ENCODE results near the gene HUNK.

The HUNK gene

GRCh38 chr21:31898933-31899630, 26.3 kb downstream of the HUNK start:
- DNase-seq: no peak

DNA sequence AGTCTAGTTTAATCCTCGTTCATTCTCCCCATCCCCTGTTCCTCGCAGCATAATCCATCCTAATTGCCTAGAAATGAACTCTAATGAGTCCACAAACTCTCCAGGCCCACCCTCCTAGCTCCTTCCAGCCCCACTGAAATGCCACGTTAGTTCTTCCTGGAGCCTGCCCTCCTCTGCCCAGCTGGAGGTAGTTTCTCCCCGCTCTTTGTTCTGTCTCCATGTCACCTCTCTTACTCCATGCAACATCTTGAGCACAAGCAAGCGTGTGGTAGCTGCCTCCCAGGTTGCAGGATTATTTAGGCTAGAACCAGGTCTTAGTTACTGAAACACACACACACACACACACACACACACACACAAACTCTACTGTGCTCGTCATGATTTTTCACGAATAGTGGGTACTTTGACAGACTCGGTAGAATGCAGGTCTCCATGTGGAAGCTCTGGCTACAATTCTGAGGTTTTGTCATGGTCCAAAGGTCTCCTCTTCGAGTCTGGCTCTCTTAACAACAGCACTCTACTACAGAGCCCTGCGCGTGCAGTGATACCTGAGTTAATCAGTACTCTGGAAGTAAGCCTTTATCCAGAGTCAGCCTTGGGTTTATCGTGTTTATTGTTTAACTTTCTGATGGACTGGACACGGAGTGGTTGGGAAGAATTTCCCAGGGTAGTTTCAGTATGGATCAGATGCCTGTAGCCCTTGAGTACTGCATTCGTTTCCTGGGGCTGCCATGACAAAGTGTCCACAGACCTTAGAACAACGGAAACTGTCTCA, 27.5 kb downstream of the HUNK start:
- DNase-seq: no peak

GRCh38 chr21:31901315-31901714, 28.5 kb downstream of the HUNK start:
- DNase-seq: no peak

- no peak for DNase-seq
Measured at GRCh38 chr21:31902438-31902837, 29.6 kb downstream of the HUNK start.

GRCh38 chr21:31903896-31904295, 31.1 kb downstream of the HUNK start:
- no peak for DNase-seq

DNA sequence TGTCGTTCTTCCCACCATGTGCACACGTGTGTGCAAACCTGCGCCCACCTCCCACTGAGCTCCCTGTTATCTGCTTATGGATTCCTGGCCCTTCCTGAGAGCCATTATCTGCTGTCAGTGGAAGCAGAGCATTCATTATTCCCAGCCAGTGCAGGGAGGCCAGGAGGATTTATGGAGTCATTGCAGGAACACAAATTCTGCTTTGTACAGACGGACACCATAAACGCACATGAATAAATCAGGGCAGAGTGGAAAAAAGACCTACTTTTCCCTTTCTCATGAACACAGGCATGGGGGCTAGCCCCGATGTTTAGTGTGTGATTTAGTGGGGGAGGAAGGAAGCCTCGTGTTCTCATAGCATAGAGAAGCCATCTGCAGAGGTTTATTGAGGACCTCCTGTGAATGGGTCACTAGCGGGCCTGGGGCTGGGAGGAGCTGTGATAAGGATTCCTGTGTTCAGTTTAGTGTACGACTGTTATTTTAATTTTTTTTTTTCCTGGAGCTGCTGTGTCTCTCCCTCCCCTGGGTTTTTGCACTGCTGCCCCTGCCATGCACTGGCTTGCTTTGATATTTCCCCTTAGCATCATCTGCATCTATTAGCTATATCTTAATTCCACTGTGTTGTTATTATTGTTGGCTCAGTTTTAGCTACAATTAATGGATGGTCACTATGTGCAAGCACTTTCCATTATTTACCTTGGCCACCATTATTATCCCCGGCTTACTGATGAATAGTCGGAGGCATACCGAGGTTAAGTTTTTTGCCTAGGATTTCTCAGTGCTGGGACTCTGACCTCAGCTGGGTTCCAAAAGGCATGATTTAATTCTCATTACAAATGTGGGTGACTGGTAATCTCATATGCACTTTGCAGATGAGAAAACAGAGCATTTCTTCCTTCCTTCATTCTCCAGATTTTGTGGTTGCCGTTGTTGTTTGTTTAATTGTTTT, 33.0 kb downstream of the HUNK start:
- DNase-seq: no peak

GRCh38 chr21:31908106-31909031, 35.5 kb downstream of the HUNK start:
- no peak for DNase-seq

GRCh38 chr21:31909153-31910073, 36.6 kb downstream of the HUNK start:
- DNase-seq: no peak

- DNase-seq: no peak
Measured at GRCh38 chr21:31910074-31910470, 37.3 kb downstream of the HUNK start.

DNA sequence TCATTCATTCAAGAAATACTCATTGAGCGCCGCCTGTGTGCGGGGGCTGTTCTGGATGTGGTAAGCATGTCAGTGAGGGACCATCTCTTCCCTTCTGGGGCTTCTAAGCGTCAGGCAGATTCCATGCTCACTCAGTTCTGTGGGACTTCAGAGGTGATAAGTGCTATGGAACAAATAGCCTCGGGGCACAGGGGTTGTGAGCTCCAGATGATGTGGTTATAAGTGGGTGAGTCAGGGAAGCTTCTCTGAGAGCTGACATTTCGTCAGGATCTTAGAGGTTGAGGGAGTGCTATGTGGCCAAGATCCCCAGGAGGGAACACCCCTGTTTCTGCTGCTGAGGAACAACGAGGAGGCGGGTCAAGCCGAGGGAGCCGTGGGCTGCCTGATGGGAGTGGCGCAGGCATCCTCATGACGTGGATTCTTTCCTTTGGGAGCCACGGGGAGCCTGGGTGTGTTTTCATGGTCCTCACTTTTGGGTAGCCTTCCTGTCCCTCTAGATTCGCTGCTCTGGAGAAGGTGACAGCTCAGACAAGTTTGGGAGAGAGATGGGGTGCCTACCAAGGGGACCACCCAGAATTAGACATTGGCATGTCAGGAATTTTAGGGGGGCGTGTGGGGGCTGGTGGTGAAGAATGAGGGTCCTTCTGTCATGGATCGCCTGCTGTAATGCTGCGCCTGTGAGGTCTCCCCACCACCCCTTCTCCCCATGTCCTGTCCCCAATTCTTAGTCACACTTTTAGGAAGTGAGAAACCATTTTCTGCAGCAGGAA, 38.5 kb downstream of the HUNK start:
- DNase-seq: no peak

DNA sequence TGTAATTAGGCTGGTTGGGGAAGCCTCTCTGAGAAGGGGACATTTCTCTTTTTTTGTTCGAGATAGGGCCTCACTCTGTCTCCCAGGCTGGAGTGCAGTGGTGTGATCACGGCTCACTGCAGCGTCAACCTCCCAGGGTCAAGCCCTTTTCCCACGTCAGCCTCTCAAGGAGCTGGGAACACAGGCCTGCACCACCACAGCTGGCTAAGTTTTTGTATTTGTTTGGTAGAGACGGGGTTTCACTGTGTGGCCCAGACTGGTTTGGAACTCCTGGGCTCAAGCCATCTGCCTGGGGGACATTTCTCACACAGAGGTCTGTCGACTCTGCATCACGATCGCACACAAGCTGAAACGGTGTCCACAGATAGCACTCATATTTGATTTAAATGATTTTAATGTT, 39.7 kb downstream of the HUNK start:
- DNase-seq: no peak

- no peak for DNase-seq
Measured at GRCh38 chr21:31913182-31913608, 40.4 kb downstream of the HUNK start.

DNA sequence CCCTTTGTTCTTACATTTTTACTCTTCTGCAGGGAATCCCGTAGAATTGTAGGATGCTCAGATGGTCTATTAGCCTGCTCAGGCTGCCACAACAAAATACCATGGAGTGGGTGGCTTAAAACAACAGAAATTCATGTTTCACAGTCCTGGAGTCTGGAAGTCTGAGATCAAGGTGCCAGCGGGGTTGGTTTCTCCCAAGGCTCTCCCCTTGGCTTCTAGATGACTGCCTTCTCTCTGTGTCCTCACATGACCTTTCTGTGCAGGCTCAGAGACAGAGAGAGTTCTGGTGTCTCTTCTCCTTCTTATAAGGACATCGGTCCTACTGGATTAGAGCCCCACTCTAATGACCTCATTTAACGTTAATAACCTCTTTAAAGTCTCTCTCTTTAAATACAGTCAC, 41.7 kb downstream of the HUNK start:
- no peak for DNase-seq

DNA sequence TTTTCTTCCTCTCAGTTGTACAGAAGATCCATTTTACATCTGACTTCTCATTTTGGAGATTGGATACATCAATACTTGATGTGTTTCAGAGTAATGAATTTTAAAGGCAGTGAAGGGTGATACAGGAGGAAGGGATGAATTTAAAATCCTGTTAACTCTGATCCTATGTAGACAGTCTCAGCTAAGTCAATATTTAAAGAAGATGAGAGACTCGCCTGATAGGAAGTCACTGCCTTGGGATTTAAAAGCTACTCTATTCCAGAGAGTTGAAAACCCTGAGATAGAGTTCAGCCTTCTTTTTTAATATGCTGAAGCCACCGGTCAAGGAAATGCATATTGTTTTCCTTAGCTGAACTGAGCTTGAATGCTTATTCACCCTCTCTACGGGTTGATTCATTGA, 42.7 kb downstream of the HUNK start:
- DNase-seq: no peak

DNA sequence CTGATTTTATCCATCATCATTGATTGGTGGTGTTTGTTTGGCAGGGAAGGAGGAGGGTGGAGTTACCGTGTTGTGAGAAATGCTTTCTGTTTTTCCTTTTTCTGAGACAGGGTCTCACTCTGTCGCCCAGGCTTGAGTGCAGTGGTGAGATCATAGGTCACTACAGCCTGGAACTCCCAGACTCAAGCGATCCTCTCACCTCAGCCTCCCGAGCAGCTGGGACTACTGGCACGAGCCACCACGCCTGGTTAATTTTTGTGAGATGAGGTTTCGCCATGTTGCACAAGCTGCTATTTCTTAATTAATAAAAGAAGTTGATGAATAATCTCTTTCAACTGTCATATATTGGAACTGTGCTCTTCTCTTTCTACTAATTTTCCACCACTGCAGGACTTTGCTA, 44.3 kb downstream of the HUNK start:
- no peak for DNase-seq

- DNase-seq: no peak
Measured at GRCh38 chr21:31918250-31918775, 45.5 kb downstream of the HUNK start.

GRCh38 chr21:31920275-31920674, 47.5 kb downstream of the HUNK start:
- DNase-seq: no peak

DNA sequence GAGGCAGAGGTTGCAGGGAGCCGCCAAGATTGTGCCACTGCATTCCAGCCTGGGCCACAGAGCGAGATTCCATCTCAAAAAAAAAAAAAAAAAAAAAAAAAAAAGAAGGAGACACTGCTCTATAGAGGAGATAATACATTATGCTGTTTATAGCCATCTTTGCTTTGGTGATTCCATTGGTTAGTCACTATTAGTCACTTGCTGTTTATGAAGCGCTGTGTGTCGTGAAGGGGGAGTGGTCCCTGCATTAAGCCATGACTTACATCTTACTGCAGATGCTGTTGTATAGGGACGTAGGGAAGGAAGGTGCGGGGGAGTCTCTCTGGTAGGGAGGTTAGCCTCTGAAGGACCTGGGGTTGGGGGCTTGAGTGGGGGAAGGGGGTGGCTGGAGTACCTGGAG, 48.3 kb downstream of the HUNK start:
- no peak for DNase-seq

- DNase-seq: no peak
Measured at GRCh38 chr21:31922881-31923280, 50.1 kb downstream of the HUNK start.

DNA sequence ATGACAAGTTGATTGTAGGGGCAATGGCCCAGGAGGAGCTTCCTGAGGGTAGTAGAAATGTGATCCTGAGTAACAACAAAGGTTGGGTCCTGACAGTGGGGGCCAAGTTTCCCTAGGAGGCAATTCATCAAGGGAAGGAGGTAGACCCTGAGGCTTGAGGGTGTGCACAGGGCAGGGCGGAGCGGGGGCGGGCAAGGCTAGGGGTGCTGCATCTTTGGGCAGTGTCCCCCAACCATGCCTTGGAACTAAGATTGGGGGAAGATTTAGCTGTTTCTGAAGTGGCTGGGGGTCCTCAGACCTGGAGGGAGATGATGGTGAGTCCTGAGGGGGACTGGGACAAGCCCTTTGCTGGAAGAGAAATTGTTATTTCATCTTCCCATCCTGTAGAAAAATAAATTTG, 50.9 kb downstream of the HUNK start:
- DNase-seq: no peak
